GM23338 (cell line): ENCODE results near the gene KAZALD1.

Experiments used
- EZH2 ChIP-seq: fragments of 200-600 bp; sonication (generic); IDR thresholded peaks from one replicate; pipeline ENCODE4 v1.8.0; 2017; ENCODE audit warnings: antibody characterized with exemption, mild to moderate bottlenecking, low read depth; ENCODE audit not compliant: unreplicated experiment
- POLR2AphosphoS5 ChIP-seq: IDR thresholded peaks from 2 replicates; pipeline ENCODE4 v1.6.1; 2016; ENCODE audit warnings: antibody characterized with exemption, low read depth

GRCh38 chr10:101094121-101094879, 32.5 kb downstream of the KAZALD1 start:
- TF ChIP-seq POLR2AphosphoS5 (no peak), EZH2 (no peak)
